ENCODE results near the gene UNC45A.
"Not testable (repeated sequence)": the region's sequence is repeated elsewhere in the genome, so short reads cannot be mapped to it uniquely, and the experiment has no call there.

- TF ChIP-seq EZH2 (IDR thresholded peaks at IDR 0.05; ENCODE audit: borderline replicate concordance, insufficient read depth, low read depth, low read length, poor library complexity, severe bottlenecking); CTCF (IDR thresholded peaks at IDR 0.05): not testable (repeated sequence)
Observed at GRCh38 chr15:90909449-90909848, 25.6 kb upstream of the UNC45A start.
